H9 (cell line): ENCODE results near the gene DYNLRB2. TPM values are rescaled to one million over a fixed set of nuclear protein-coding genes. Genes with fewer than 3 reads are reported as not detected.

Experiments used
- DNase-seq: peaks from one replicate; pipeline ENCODE4 v3.0.0-alpha.2; 2017
- H2AFZ ChIP-seq: one replicate; pipeline ENCODE4 v1.6.1; 2013; ENCODE audit warnings: mild to moderate bottlenecking, low read length, control low read depth, moderate library complexity
- H2AK5ac ChIP-seq: 2 replicates; pipeline ENCODE4 v1.6.1; 2013; ENCODE audit warnings: low read length, control low read depth, mixed read lengths; ENCODE audit not compliant: insufficient read length
- H2BK120ac ChIP-seq: one replicate; pipeline ENCODE4 v1.6.1; 2013; ENCODE audit warnings: low read depth, mild to moderate bottlenecking, low read length, control low read depth, inconsistent platforms; ENCODE audit not compliant: poor library complexity, severe bottlenecking
- H2BK12ac ChIP-seq: 2 replicates; pipeline ENCODE4 v1.6.1; 2013; ENCODE audit warnings: low read length, control low read depth, mixed read lengths, low read depth; ENCODE audit not compliant: insufficient read length
- H2BK15ac ChIP-seq: 2 replicates; pipeline ENCODE4 v1.6.1; 2013; ENCODE audit warnings: low read depth, low read length, control low read depth
- H2BK20ac ChIP-seq: one replicate; pipeline ENCODE4 v1.6.1; 2013; ENCODE audit warnings: low read depth, mild to moderate bottlenecking, low read length, control low read depth, inconsistent platforms; ENCODE audit not compliant: poor library complexity, severe bottlenecking
- H2BK5ac ChIP-seq: 2 replicates; pipeline ENCODE4 v1.6.1; 2013; ENCODE audit warnings: low read length, control low read depth, mixed read lengths; ENCODE audit not compliant: insufficient read length
- H3K14ac ChIP-seq: 2 replicates; pipeline ENCODE4 v1.6.1; 2013; ENCODE audit warnings: low read length, control low read depth; ENCODE audit not compliant: insufficient read depth
- H3K18ac ChIP-seq: 2 replicates; pipeline ENCODE4 v1.6.1; 2013; ENCODE audit warnings: low read depth, mild to moderate bottlenecking, mixed read lengths, low read length, control low read depth; ENCODE audit not compliant: insufficient read length
- H3K23ac ChIP-seq: 2 replicates; pipeline ENCODE4 v1.6.1; 2013; ENCODE audit warnings: low read length, control low read depth, mixed read lengths, low read depth; ENCODE audit not compliant: insufficient read length
- H3K23me2 ChIP-seq: 2 replicates; pipeline ENCODE4 v1.6.1; 2013; ENCODE audit warnings: low read depth, mild to moderate bottlenecking, mixed read lengths, low read length, control low read depth; ENCODE audit not compliant: insufficient read length, poor library complexity, severe bottlenecking
- H3K27ac ChIP-seq: 2 replicates; pipeline ENCODE4 v1.5.1; 2013; ENCODE audit warnings: low read length, control low read depth, mixed read lengths, low read depth; ENCODE audit not compliant: insufficient read length
- H3K27me3 ChIP-seq: 2 replicates; pipeline ENCODE4 v1.6.1; 2013; ENCODE audit warnings: low read length, control low read depth, inconsistent platforms; ENCODE audit not compliant: insufficient read depth
- H3K4ac ChIP-seq: 2 replicates; pipeline ENCODE4 v1.6.1; 2013; ENCODE audit warnings: low read depth, mild to moderate bottlenecking, control low read depth, inconsistent platforms, low read length, moderate library complexity
- H3K4me1 ChIP-seq: 2 replicates; pipeline ENCODE4 v1.6.1; 2013; ENCODE audit warnings: low read length, control low read depth, inconsistent platforms; ENCODE audit not compliant: insufficient read depth
- H3K4me2 ChIP-seq: 2 replicates; pipeline ENCODE4 v1.6.1; 2013; ENCODE audit warnings: low read length, control low read depth, mixed read lengths; ENCODE audit not compliant: insufficient read length, insufficient read depth
- H3K56ac ChIP-seq: 2 replicates; pipeline ENCODE4 v1.6.1; 2013; ENCODE audit warnings: low read depth, mild to moderate bottlenecking, mixed read lengths, low read length, control low read depth; ENCODE audit not compliant: insufficient read length
- H3K79me1 ChIP-seq: 2 replicates; pipeline ENCODE4 v1.6.1; 2013; ENCODE audit warnings: low read depth, mild to moderate bottlenecking, moderate library complexity, low read length, control low read depth, inconsistent platforms; ENCODE audit not compliant: insufficient read depth, poor library complexity, severe bottlenecking
- H3K79me2 ChIP-seq: 2 replicates; pipeline ENCODE4 v1.6.1; 2013; ENCODE audit warnings: low read length, control low read depth, inconsistent platforms; ENCODE audit not compliant: insufficient read depth
- H3K9ac ChIP-seq: 2 replicates; pipeline ENCODE4 v1.6.1; 2013; ENCODE audit warnings: low read length, control low read depth, mixed read lengths; ENCODE audit not compliant: insufficient read length; ENCODE audit errors: extremely low read depth
- H3K9me3 ChIP-seq: one replicate; pipeline ENCODE4 v1.6.1; 2013; ENCODE audit warnings: low read depth, low read length, inconsistent platforms; ENCODE audit not compliant: control insufficient read depth
- H3T11ph ChIP-seq: one replicate; pipeline ENCODE4 v1.6.1; 2013; ENCODE audit warnings: mild to moderate bottlenecking, low read length, control low read depth, inconsistent platforms
- H4K20me1 ChIP-seq: one replicate; pipeline ENCODE4 v1.6.1; 2013; ENCODE audit not compliant: control insufficient read depth, insufficient read length, insufficient read depth
- H4K5ac ChIP-seq: 2 replicates; pipeline ENCODE4 v1.6.1; 2013; ENCODE audit warnings: low read depth, mild to moderate bottlenecking, mixed read lengths, low read length, control low read depth; ENCODE audit not compliant: insufficient read length
- H4K8ac ChIP-seq: replicated peaks from 2 replicates; pipeline ENCODE4 v1.6.1; 2013; ENCODE audit warnings: low read length, control low read depth, mixed read lengths, low read depth; ENCODE audit not compliant: insufficient read length
- H4K91ac ChIP-seq: 2 replicates; pipeline ENCODE4 v1.6.1; 2013; ENCODE audit warnings: low read depth, mild to moderate bottlenecking, moderate library complexity, mixed read lengths, low read length, control low read depth; ENCODE audit not compliant: insufficient read length
- H3K27ac Mint-ChIP-seq, 3 experiments: 2 replicates in 2 of 3; 3 replicates in 1 of 3; pipeline ENCODE4 v1.8.0; 2020 to 2021; ENCODE audit warnings: mixed read lengths in 3 of 3, mild to moderate bottlenecking in 1 of 3, moderate library complexity in 1 of 3
- H3K27me3 Mint-ChIP-seq: 2 replicates; pipeline ENCODE4 v1.8.0; 2021; ENCODE audit warnings: low read depth, mild to moderate bottlenecking, moderate library complexity, mixed read lengths
- H3K36me3 Mint-ChIP-seq, 3 experiments: 2 replicates in 2 of 3; 3 replicates in 1 of 3; pipeline ENCODE4 v1.8.0; 2020 to 2021; ENCODE audit warnings: low read depth in 3 of 3, mixed read lengths in 3 of 3; ENCODE audit not compliant: insufficient read depth in 1 of 3
- H3K4me1 Mint-ChIP-seq, 2 experiments: 2 replicates each; pipeline ENCODE4 v1.8.0; 2020; ENCODE audit warnings: mixed read lengths in 2 of 2
- H3K4me3 Mint-ChIP-seq, 2 experiments: 2 replicates in 1 of 2; 3 replicates in 1 of 2; pipeline ENCODE4 v1.8.0; 2020 to 2021; ENCODE audit warnings: mild to moderate bottlenecking in 2 of 2, mixed read lengths in 2 of 2, moderate library complexity in 1 of 2
- H3K9me3 Mint-ChIP-seq, 2 experiments: 2 replicates in 1 of 2; 3 replicates in 1 of 2; pipeline ENCODE4 v1.8.0; 2020; ENCODE audit warnings: mild to moderate bottlenecking in 2 of 2, mixed read lengths in 2 of 2, moderate library complexity in 1 of 2
- CTCF ChIP-seq: fragments of 200-600 bp; sonication (generic); conservative IDR thresholded peaks from 3 replicates; pipeline ENCODE4 v1.8.0; 2021; ENCODE audit warnings: antibody characterized with exemption, mild to moderate bottlenecking
- WGBS: extraction: QIAGEN DNeasy Blood & Tissue Kit; methylation state at CpG from one replicate; pipeline ENCODE4 v1.1.7; 2013; ENCODE audit warnings: missing lambda C conversion rate, low lambda C conversion rate, mixed read lengths; ENCODE audit not compliant: insufficient read length; ENCODE audit errors: extremely low coverage; 5-methylcytosine and 5-hydroxymethylcytosine counted together
- total RNA-seq: library from RNA; stranded (reverse); gene quantifications from 2 replicates; pipeline ENCODE4 v1.2.1, GENCODE V29; 2021

DYNLRB2 gene
- total RNA-seq, 1 experiment from 2014 or later, result not detected

DNA sequence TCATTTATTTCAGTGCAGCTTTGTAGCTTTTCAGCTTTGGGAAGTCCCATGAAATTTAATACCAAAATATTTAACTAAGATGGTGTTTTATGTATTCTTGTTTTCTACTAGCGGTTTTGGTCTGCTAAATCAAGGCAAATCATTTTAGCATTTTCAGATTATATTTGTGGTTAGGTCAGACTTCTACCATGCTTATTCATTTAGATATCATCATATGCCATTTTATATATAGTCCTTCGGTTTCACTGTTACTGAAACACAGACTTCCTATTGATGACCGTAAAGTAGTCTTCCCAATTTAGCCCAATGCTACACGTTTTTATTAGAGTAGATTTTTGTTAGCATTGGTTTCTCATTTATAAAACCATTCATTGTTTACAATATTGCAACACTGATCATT is 5.5 kb downstream of the DYNLRB2 start:
- no peaks in the 10 kb centered on the region for H3K4me1 ChIP-seq
- no peak overlapping the region for H3K14ac ChIP-seq
- H4K8ac ChIP-seq, result no peak overlapping the region
- Mint-ChIP-seq H3K4me3 (no peak overlapping the region), H3K36me3 (no peaks in the 10 kb centered on the region), H3K4me1 (peaks cover 0 to 3% of the 10 kb centered on the region in 2 experiments; a peak in 3 of 4 replicates), H3K27me3 (peaks cover 22% of the 10 kb centered on the region), H3K9me3 (no peaks in the 10 kb centered on the region), H3K27ac (no peak overlapping the region)
- H2AK5ac ChIP-seq, result no peak overlapping the region
- H2BK20ac ChIP-seq, result no peak overlapping the region
- H3K4ac ChIP-seq, result no peak overlapping the region
- H3K79me2 ChIP-seq, result no peaks in the 10 kb centered on the region
- no peak overlapping the region for H3K23ac ChIP-seq
- no peak overlapping the region for H2BK120ac ChIP-seq
- H3K9ac ChIP-seq, result no peak overlapping the region
- no peak overlapping the region for H4K5ac ChIP-seq
- no CpG with 5 or more reads among the region's 4 CpGs for WGBS
- H3K23me2 ChIP-seq, result no peaks in the 10 kb centered on the region
- no peak overlapping the region for H2AFZ ChIP-seq
- no peaks in the 10 kb centered on the region for H3K9me3 ChIP-seq
- TF ChIP-seq CTCF, result no peak
- DNase-seq, result no peak
- H4K20me1 ChIP-seq, result no peaks in the 10 kb centered on the region
- H3K79me1 ChIP-seq, result no peaks in the 10 kb centered on the region
- no peak overlapping the region for H2BK12ac ChIP-seq
- no peak overlapping the region for H2BK15ac ChIP-seq
- H4K91ac ChIP-seq, result no peak overlapping the region
- no peak overlapping the region for H3K56ac ChIP-seq
- no peak overlapping the region for H3K18ac ChIP-seq
- no peaks in the 10 kb centered on the region for H3K27me3 ChIP-seq
- H2BK5ac ChIP-seq, result no peak overlapping the region
- H3K27ac ChIP-seq, result no peak overlapping the region
- no peak overlapping the region for H3K4me2 ChIP-seq
- no peak overlapping the region for H3T11ph ChIP-seq
